Measurements from ENCODE around the gene CEACAM16.

Gene CEACAM16

GRCh38 chr19:44746616-44746945 lies 47.6 kb downstream of the CEACAM16 start:
- DNase-seq (ENCODE audit: low spot score): no peak

DNA sequence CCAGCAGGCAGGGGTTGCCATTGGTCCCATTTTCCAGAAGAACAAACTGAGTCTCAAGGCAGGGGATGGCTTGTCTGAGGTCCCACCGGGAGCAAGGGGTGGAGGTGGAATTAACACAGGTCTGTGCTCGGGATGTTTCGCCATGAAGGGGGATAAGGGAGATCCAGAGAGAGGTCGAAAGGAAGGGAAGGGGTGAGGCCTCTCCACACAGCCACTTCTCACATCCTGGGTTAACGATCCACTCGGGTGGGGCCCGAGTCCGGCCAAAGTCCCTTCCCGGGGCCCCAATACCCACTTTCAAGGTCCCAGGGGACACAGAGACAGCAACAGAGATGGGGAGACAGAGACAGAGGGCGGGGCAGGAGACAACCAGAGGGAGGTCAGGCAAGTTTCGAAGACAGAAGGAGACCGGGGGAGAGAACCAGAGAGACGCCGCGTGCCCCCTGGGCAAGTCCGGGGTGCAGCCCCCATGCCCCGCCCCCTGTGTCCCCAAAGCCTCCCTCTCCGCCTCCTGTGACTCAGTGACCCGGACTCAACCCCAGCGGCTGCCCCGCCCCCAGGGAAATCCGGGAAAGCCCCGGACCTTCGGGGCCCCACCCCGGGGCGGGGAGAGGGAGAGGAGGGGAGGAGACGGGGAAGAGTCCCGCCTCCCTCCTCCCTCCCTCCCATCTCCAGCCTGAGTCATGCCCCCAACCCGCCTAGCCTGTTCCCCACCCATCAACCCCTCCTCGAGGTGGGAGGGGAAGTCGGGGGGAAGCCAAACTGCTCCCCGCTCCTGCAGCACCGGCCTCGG lies 48.2 kb downstream of the CEACAM16 start:
- peak; percentile 87 for DNase-seq (ENCODE audit: low spot score)

DNA sequence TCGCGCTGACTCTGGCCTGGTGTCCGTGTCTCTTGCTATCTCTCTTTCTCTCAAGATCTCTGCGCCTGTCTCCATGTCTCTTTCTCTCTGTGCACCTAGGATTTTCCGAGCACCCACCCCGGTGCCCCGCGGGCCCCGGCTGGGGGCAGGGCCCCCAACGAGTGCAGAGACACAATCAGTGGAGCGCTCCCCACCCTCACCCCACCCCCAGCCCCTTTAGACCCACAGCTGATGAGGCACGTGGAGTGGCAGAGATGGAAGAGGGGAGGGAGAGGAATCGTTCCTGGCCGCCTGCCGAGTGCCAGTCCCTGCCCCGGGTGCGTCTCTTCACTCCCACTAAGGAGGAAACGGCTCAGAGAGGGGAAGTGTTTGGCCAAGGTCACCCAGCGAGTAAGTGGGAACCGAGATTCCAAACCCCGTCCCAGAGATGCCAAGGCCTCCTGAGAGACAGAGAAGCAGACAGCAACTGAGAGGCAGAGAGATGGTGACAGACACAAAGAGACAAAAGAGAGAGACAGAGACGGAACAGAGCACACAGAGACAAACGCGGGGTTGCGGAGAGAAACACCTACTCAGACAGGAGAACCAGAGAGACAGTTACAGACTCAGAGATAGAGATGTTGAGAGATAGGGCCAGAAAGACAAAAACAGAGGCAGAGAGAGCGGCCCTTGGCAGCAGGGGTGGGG lies 48.9 kb downstream of the CEACAM16 start:
- DNase-seq (ENCODE audit: low spot score): no peak

DNA sequence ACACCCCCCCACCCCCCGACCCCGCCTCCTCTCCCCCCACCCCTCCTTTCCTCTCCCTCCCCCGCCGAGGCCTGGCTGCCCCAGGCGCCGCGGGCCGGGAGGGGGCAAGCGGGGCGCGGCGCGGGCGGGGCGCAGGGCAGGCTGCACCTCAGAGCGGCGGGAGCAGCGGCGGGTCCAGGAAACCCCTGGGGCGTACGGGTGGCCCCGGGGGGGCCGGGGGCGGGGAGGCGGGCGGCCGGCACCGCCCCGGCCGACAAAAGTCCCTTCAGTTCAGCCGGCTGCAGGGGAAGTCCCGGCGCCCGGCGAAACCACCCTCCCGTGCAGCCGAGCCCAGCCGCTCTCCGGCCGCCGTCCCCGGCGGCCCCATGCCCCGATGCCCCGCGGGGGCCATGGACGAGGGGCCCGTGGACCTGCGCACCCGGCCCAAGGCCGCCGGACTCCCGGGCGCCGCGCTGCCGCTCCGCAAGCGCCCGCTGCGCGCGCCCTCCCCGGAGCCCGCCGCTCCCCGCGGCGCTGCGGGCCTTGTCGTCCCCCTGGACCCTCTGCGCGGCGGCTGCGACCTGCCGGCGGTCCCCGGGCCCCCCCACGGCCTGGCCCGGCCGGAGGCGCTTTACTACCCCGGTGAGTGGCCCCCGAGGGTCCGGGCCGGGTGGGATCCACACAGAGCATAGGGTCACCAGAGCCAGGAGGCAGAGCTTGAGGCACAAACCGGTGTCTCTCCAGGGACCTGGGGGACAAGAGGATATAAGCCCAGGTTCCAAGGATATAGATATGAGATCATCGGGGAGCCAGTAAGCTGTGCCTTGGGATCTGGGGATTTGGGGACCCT lies 49.7 kb downstream of the CEACAM16 start, which contains the start of gene BCL3:
TSS of gene BCL3 (plus strand) at position 283 of the 829 bp plus-strand sequence. CDS start at position 366, 83 bp downstream.
- DNase-seq (ENCODE audit: low spot score): peak; percentile 76

GRCh38 chr19:44749292-44749691 lies 50.3 kb downstream of the CEACAM16 start:
- no peak for DNase-seq (ENCODE audit: low spot score)

DNA sequence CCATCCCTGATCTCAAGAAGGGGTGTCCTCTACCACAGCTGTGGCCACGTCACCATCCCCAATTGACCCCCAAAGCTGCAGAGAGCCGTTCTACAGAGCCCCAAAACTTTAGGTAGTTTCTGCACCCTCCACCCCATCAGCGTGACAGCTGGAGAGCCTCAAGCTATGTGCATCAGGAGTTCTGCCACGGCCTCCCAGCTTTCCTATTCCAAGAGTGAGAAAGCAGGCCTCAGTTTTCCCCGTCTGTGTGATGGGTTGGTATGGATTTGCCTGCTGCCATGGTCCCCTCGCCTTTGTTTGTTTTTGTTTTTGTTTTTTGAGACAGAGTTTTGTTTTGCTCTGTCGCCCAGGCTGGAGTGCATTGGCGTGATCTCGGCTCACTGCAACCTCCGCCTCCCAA lies 51.0 kb downstream of the CEACAM16 start:
- DNase-seq (ENCODE audit: low spot score): no peak

GRCh38 chr19:44752123-44752815 lies 53.3 kb downstream of the CEACAM16 start:
- no peak for DNase-seq (ENCODE audit: low spot score)

DNA sequence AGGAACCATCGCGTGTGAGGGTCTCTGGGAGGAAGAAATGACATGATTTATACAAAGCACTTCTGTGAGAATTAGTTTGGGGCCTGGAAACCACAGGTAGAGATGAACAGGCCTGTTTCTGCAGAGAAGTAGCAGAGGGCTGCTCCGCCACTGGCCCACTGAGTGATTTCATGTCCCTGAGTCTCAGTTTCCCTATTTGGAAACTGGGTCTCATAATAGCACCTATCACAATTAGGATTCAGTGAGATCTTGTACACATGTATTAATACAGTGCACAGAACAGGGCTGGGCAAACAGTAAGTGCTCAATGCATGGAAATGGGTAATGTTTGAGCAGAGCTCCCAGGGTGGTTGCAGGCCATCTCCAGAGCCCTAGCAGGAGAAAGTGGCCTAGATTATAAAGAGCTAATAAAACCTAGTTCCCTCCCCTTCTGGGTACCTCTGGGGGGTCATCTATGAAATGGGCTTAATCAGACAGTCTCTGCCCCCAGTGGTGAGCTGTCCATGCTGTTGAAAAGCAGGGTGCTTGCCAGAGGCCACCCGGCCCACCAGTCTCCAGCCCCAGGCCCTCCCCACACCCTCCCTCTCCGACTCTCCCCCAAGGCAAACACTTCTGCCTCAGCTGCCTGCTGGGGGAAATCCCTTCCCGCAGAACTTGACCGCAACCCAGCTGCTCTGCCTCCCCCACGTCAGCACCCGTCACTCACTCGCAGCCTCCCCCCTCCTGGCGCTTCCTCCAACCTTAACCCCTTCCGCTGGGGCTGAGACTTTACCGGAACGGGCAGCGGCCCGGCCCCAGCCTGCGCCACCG lies 54.1 kb downstream of the CEACAM16 start:
- DNase-seq (ENCODE audit: low spot score): peak; percentile 93

GRCh38 chr19:44753626-44753931 lies 54.6 kb downstream of the CEACAM16 start:
- DNase-seq (ENCODE audit: low spot score): no peak

DNA sequence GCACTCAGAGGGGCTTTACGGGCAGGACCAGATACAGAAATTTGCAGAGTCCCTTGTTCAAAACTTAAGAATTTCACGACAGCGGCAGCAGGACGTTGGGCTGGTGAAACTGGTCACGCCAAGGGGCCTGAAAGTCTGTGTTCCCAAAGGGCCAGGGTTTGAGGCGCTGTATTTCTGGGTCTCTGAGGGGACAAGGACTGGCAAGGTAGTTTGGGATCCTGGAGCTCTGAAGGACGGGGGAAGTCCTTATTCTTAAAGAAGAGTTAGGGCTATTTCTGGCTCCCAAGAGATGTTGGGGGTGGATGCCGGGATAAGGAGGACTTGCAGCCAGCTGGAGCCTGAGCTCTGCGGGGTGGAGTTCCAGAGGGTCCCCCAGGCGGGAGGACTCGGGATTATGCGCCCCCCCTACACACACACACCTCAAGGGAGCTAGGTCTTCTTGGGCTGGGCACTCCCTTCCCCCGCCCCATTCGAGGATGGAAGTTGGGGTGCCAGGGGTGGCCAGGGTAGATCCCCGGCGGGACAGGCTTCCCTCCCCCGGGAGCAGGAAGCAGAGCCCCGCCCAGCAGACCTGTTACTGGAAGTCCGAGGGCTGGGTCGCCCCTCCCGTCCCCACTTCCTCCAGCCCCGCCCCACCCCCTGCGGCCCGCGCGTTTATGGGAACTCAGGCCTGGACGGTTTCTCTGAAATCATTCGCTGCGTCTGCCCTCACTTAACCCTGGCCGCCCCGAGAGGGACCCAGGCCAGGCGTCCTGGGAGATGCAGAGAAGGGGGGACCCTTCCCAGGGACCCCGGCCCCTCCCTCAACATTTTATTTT lies 55.2 kb downstream of the CEACAM16 start:
- no peak for DNase-seq (ENCODE audit: low spot score)

GRCh38 chr19:44754750-44755080 lies 55.8 kb downstream of the CEACAM16 start:
- DNase-seq (ENCODE audit: low spot score): no peak

DNA sequence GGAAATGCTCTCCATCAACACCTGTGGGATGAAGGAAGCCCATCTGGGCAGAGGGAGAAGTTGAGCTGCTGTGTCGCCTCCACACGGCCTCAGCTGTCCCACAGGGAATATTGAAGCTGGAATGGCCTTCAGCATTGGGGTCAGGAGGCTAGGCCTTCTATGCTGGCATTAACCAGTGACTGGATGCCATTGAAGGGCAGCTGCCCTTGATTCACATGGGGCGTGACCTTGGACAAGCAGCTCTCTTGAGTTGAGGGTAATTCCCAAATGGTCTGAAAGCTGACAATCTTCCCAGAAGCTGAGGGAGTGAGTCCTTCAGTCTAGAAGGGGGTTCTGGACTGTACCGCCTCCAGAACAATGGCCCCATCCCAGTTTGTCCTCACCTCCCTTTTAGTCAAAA lies 56.3 kb downstream of the CEACAM16 start:
- no peak for DNase-seq (ENCODE audit: low spot score)

DNA sequence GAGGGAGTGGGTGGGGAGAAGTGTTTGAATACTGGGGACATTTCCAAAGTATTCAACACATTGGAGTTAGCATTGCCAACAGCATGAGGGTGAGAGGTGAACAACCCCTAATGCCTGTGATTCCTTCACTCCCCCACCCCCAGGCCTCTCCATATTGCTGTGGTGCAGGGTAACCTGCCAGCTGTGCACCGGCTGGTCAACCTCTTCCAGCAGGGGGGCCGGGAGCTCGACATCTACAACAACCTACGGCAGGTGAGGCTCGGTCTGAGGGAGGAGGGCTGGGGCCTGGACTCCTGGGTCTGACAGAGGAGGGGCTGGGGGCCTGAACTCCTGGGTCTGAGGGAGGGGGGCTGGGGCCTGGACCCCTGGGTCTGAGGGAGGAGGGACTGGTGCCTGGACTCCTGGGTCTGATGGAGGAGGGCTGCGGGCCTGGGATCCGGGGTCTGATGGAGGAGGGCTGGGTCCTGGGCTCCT lies 57.2 kb downstream of the CEACAM16 start:
- no peak for DNase-seq (ENCODE audit: low spot score)

DNA sequence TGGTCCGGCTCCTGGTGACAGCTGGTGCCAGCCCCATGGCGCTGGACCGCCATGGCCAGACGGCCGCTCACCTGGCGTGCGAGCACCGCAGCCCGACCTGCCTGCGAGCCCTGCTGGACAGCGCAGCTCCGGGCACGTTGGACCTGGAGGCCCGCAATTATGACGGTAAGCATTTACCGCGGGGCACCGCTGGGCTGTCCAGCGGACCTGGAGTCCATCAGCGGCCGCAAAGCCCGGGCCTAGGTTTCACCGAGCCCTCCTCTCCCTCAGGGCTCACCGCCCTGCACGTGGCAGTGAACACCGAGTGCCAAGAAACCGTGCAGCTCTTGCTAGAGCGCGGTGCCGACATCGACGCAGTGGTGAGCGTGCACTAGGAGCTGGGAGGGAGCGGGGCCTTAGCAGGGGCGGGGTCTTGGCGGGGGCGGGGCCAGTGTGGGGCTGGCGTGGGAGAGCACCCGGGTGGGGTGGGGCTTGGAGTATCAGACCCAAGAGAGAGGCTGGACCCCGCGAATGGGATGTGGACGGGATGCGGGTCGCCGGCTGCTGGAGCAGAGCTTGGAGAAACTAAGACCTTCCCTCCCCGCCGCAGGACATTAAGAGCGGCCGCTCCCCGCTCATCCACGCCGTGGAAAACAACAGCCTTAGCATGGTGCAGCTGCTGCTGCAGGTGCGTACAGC lies 58.2 kb downstream of the CEACAM16 start:
- DNase-seq (ENCODE audit: low spot score): no peak

DNA sequence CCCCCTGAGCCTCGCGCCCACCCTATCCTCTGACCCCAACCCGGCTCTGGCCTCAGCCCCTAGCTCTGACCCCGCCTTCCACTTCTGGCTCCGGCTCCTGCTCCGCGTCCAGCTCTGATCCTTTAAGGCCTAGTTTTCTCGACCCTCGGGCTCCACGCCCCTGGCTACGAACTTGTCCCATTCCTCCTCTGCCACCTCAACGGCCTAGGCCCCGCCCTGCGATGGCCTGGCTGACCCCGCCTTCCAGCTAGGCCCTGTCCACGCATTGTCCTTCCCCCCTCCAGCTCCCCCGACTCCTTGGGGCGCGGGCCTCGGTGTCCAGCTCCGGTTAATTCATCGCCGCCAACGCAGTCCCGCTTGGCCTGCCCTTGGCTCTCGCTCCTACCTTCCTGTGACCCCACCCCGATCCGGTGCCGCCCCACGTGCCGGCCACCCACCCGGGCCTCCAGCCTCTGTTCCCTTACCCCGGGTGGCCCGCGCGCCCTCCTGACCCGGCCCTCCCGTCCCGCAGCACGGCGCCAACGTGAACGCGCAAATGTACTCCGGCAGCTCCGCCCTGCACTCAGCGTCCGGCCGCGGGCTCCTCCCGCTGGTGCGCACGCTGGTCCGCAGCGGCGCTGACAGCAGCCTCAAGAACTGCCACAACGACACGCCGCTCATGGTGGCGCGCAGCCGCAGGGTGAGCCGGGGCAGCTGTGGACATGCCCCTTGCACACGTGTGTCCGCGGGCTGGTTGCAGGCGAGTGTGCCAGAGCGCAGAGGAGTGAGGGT lies 59.0 kb downstream of the CEACAM16 start:
- DNase-seq (ENCODE audit: low spot score): no peak

DNA sequence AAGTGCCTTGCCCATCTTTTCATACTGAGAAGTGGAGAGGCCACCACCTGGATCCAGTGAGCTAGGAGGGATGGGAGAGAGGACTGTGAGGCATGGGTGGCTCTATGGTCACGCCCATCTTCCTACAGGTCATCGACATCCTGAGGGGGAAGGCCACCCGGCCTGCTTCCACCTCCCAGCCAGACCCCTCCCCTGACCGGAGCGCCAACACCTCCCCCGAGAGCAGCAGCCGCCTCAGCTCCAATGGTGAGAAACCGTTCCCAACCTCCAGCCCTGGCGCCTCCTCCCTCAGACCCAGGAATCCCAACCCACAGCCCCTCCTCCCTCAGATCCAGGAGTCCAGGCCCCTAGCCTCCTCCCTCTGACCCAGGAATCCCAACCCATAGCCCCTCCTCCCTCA lies 59.6 kb downstream of the CEACAM16 start:
- no peak for DNase-seq (ENCODE audit: low spot score)

DNA sequence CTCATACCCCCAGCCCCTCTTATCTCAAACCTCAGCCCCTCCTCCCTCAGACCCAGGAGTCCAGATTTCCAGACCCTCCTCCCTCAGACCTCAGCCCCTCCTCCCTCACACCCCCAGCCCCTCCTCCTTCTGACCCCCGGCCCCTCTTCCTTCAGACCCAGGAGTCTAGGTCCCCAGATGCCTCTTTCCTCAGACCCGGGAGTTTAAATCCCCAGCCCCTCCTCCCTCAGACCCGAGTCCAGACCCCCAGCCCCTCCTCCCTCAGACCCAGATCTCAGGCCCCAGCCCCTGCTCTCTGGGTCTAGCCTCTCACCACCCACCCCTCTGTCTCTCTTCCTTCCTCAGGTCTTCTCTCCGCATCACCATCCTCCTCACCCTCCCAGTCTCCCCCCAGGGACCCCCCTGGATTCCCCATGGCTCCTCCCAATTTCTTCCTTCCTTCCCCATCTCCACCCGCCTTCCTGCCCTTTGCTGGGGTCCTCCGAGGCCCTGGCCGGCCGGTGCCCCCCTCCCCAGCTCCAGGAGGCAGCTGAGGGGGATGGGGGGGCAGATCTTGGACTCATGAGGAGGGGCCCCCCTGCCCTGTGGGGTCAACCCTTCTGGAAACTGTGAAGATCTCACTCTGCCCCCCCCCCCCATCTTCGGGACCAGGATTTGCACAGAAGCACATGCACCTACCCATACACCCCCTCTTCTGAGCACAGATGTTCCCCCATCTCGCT lies 60.3 kb downstream of the CEACAM16 start:
- no peak for DNase-seq (ENCODE audit: low spot score)

Data from HuH-7.5 (cell line).